Nephron (organoid): ENCODE data around the gene TRIM37.
A peak's percentile ranks its signal among the peaks of the same experiment; 100 is the strongest.

Experiments used
- H3K27ac Mint-ChIP-seq, 3 experiments: 2 replicates each; pipeline ENCODE4 v1.8.0; 2020; ENCODE audit warnings: mixed read lengths in 3 of 3, mild to moderate bottlenecking in 2 of 3, moderate library complexity in 1 of 3
- H3K27me3 Mint-ChIP-seq: 2 replicates; pipeline ENCODE4 v1.8.0; 2021; ENCODE audit warnings: low read depth, mild to moderate bottlenecking, moderate library complexity, mixed read lengths
- H3K36me3 Mint-ChIP-seq: 2 replicates; pipeline ENCODE4 v1.8.0; 2020; ENCODE audit warnings: low read depth, mixed read lengths
- H3K4me1 Mint-ChIP-seq: 2 replicates; pipeline ENCODE4 v1.8.0; 2020; ENCODE audit warnings: mixed read lengths
- H3K4me3 Mint-ChIP-seq, 3 experiments: 2 replicates each; pipeline ENCODE4 v1.8.0; 2020; ENCODE audit warnings: mild to moderate bottlenecking in 3 of 3, mixed read lengths in 3 of 3, moderate library complexity in 2 of 3
- H3K9me3 Mint-ChIP-seq: 2 replicates; pipeline ENCODE4 v1.8.0; 2020; ENCODE audit warnings: mixed read lengths
- CTCF ChIP-seq, 3 experiments: fragments of 200-600 bp; sonication (generic); IDR thresholded peaks; one replicate each; pipeline ENCODE4 v1.5.0; 2021; ENCODE audit warnings: antibody characterized with exemption in 3 of 3; ENCODE audit not compliant: unreplicated experiment in 3 of 3

TRIM37 gene

GRCh38 chr17:59010026-59010425, 96.7 kb downstream of the TRIM37 start:
- H3K9me3 Mint-ChIP-seq = no peaks in the 10 kb centered on the region
- no peak overlapping the region for H3K4me3 Mint-ChIP-seq
- no peak overlapping the region for H3K27ac Mint-ChIP-seq
- H3K4me1 Mint-ChIP-seq = peaks cover 5% of the 10 kb centered on the region
- H3K36me3 Mint-ChIP-seq = peaks cover 23% of the 10 kb centered on the region
- no peak for TF ChIP-seq CTCF (IDR thresholded peaks at IDR 0.05; ENCODE audit: unreplicated experiment in 3 of 3)
- no peaks in the 10 kb centered on the region for H3K27me3 Mint-ChIP-seq

- no peak for TF ChIP-seq CTCF (IDR thresholded peaks at IDR 0.05; ENCODE audit: unreplicated experiment in 3 of 3)
- H3K4me3 Mint-ChIP-seq = no peak overlapping the region
- no peaks in the 10 kb centered on the region for H3K27me3 Mint-ChIP-seq
- peaks cover 16% of the 10 kb centered on the region for H3K36me3 Mint-ChIP-seq
- peaks cover 5% of the 10 kb centered on the region for H3K4me1 Mint-ChIP-seq
- no peak overlapping the region for H3K27ac Mint-ChIP-seq
- H3K9me3 Mint-ChIP-seq = no peaks in the 10 kb centered on the region
Measured at GRCh38 chr17:59008737-59009136, 97.9 kb downstream of the TRIM37 start.

- Mint-ChIP-seq H3K27me3 (no peaks in the 10 kb centered on the region), H3K27ac (no peak overlapping the region), H3K4me3 (no peak overlapping the region), H3K9me3 (no peaks in the 10 kb centered on the region), H3K4me1 (peaks cover 5% of the 10 kb centered on the region), H3K36me3 (peaks cover 13% of the 10 kb centered on the region)
- no peak for TF ChIP-seq CTCF (IDR thresholded peaks at IDR 0.05; ENCODE audit: unreplicated experiment in 3 of 3)
Measured at GRCh38 chr17:59007995-59008394, 98.7 kb downstream of the TRIM37 start.

GRCh38 chr17:59004338-59005111, 102.2 kb downstream of the TRIM37 start:
- H3K27me3 Mint-ChIP-seq = no peaks in the 10 kb centered on the region
- no peaks in the 10 kb centered on the region for H3K9me3 Mint-ChIP-seq
- peaks cover 16% of the 10 kb centered on the region for H3K36me3 Mint-ChIP-seq
- H3K4me1 Mint-ChIP-seq = peaks cover 5% of the 10 kb centered on the region
- H3K4me3 Mint-ChIP-seq = no peak overlapping the region
- peak overlapping the region; percentile 19 to 57 (median 27) for H3K27ac Mint-ChIP-seq
- peak; percentile 96 to 98 (median 98) for TF ChIP-seq CTCF (IDR thresholded peaks at IDR 0.05; ENCODE audit: unreplicated experiment in 3 of 3)

- Mint-ChIP-seq H3K27me3 (no peaks in the 10 kb centered on the region), H3K4me3 (no peak overlapping the region), H3K4me1 (peaks cover 5% of the 10 kb centered on the region), H3K36me3 (peaks cover 23% of the 10 kb centered on the region), H3K9me3 (no peaks in the 10 kb centered on the region), H3K27ac (no peak overlapping the region)
- no peak for TF ChIP-seq CTCF (IDR thresholded peaks at IDR 0.05; ENCODE audit: unreplicated experiment in 3 of 3)
Measured at GRCh38 chr17:59003860-59004259, 102.8 kb downstream of the TRIM37 start.

GRCh38 chr17:59002848-59003247, 103.8 kb downstream of the TRIM37 start:
- TF ChIP-seq CTCF (IDR thresholded peaks at IDR 0.05; ENCODE audit: unreplicated experiment in 3 of 3) = no peak
- Mint-ChIP-seq H3K4me3 (no peak overlapping the region), H3K4me1 (peaks cover 5% of the 10 kb centered on the region), H3K36me3 (peaks cover 33% of the 10 kb centered on the region), H3K27me3 (no peaks in the 10 kb centered on the region), H3K27ac (no peak overlapping the region), H3K9me3 (no peaks in the 10 kb centered on the region)
